Kidney epithelial cell (primary cell): ENCODE data around the gene SHISA9. TPM values are rescaled to one million over a fixed set of nuclear protein-coding genes. Genes with fewer than 3 reads are reported as not detected.

Experiments used
- DNase-seq: peaks from one replicate; pipeline ENCODE4 v3.0.0-alpha.2; 2010; ENCODE audit warnings: low read depth
- H3K27me3 ChIP-seq: 2 replicates; pipeline ENCODE4 v1.6.0; 2011; ENCODE audit warnings: low read length; ENCODE audit not compliant: control insufficient read depth, insufficient read depth
- H3K36me3 ChIP-seq: 2 replicates; pipeline ENCODE4 v1.5.1; 2011; ENCODE audit warnings: low read length; ENCODE audit not compliant: control insufficient read depth, insufficient read depth
- H3K4me3 ChIP-seq: 2 replicates; pipeline ENCODE4 v1.5.1; 2011; ENCODE audit warnings: low read depth, mild to moderate bottlenecking, control low read depth, low read length
- total RNA-seq: library from RNA; depleted of rRNA; stranded (reverse); fragments of >200 nt; gene quantifications from 2 replicates; pipeline ENCODE4 v1.2.3, GENCODE V29; 2015
- TF ChIP-seq, protein P1 (sequence below): IDR thresholded peaks from 2 replicates; pipeline ENCODE4 v1.5.1; 2011; ENCODE audit warnings: mild to moderate bottlenecking, moderate library complexity, low read length, control low read depth, inconsistent platforms; ENCODE audit not compliant: insufficient read depth, poor library complexity, severe bottlenecking

Gene SHISA9
- total RNA-seq, 1 donor from 2014 or later = 32.8 TPM

DNA sequence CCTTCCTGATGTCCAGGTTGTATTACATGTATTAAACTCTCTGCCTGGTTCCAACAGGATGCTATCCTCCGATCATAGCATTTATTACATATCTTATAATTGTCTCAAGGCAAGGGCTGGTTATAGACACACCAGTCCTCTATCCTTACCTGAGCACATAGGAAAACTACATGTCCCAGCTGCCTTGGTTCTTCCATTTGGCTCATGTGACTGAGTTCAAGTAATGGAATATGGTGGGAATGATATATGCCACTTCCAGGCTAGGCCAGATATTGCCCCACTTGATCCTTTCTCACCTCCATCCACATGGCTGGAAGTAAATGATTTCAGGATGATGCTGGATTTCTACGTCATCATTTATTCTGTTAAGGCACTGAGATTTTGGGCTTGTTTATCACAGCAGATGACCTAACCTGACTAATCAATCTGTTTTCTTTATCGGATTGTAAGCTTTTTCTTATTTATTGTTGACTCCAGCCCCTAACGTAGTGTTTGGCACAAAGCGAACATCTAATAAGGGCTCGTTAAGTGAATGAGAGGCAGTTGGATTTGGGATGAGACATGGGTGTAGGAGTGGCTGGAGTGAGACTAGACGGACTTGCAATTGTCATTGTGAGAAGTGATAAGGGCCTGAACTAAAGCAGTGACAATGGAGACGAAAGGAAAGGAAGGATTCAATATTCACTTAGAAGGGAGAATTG is 8.2 kb upstream of the SHISA9 start:
- H3K36me3 ChIP-seq = no peaks in the 10 kb centered on the region
- no peak overlapping the region for H3K4me3 ChIP-seq
- DNase-seq = no peak
- no peaks in the 10 kb centered on the region for H3K27me3 ChIP-seq
- TF ChIP-seq, protein P1, sequence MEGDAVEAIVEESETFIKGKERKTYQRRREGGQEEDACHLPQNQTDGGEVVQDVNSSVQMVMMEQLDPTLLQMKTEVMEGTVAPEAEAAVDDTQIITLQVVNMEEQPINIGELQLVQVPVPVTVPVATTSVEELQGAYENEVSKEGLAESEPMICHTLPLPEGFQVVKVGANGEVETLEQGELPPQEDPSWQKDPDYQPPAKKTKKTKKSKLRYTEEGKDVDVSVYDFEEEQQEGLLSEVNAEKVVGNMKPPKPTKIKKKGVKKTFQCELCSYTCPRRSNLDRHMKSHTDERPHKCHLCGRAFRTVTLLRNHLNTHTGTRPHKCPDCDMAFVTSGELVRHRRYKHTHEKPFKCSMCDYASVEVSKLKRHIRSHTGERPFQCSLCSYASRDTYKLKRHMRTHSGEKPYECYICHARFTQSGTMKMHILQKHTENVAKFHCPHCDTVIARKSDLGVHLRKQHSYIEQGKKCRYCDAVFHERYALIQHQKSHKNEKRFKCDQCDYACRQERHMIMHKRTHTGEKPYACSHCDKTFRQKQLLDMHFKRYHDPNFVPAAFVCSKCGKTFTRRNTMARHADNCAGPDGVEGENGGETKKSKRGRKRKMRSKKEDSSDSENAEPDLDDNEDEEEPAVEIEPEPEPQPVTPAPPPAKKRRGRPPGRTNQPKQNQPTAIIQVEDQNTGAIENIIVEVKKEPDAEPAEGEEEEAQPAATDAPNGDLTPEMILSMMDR = no peak

GRCh38 chr16:12896562-12896961 is 4.8 kb upstream of the SHISA9 start:
- no peaks in the 10 kb centered on the region for H3K36me3 ChIP-seq
- no peak for DNase-seq
- peaks cover 5% of the 10 kb centered on the region for H3K27me3 ChIP-seq
- H3K4me3 ChIP-seq = no peak overlapping the region
- TF ChIP-seq, protein P1 = peak; percentile 72

DNA sequence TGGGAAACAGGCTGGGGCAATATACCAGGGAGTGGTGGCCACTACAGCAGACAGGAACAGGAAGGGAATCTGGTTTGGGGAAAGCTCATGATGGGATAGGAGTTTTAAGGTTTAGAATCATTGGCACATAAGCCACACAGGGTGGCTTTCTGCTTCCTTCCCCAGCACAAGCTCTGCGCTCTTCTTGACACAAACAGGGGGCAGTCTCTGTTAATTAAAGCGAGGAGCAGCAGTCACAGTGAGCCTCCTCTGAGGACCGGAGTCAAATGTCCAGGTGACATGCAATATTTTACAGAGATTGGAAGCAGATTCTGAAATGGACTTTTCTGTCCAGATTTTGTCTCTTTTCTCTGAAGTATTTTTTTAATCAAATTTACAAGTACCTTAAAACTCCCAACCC is 2.8 kb upstream of the SHISA9 start:
- H3K27me3 ChIP-seq = peaks cover 5% of the 10 kb centered on the region
- TF ChIP-seq, protein P1 = no peak
- H3K4me3 ChIP-seq = no peak overlapping the region
- no peak for DNase-seq
- H3K36me3 ChIP-seq = no peaks in the 10 kb centered on the region

GRCh38 chr16:12899529-12900143 is 1.8 kb upstream of the SHISA9 start:
- Histone ChIP-seq H3K4me3 (no peak overlapping the region), H3K36me3 (no peaks in the 10 kb centered on the region), H3K27me3 (peaks cover 5% of the 10 kb centered on the region)
- TF ChIP-seq, protein P1 = no peak
- no peak for DNase-seq

- TF ChIP-seq, protein P1 = no peak
- no peaks in the 10 kb centered on the region for H3K36me3 ChIP-seq
- DNase-seq = no peak
- no peak overlapping the region for H3K4me3 ChIP-seq
- peaks cover 5% of the 10 kb centered on the region for H3K27me3 ChIP-seq
These were observed 1.2 kb upstream of the SHISA9 start for GRCh38 chr16:12900156-12900555.

GRCh38 chr16:12900599-12901203 is 697 bp upstream of the SHISA9 start:
- TF ChIP-seq, protein P1 = no peak
- peak overlapping the region; percentile 61 for H3K4me3 ChIP-seq
- DNase-seq = no peak
- no peaks in the 10 kb centered on the region for H3K36me3 ChIP-seq
- peaks cover 5% of the 10 kb centered on the region for H3K27me3 ChIP-seq
